ENCODE results near the gene CDCA5.

Gene CDCA5

DNA sequence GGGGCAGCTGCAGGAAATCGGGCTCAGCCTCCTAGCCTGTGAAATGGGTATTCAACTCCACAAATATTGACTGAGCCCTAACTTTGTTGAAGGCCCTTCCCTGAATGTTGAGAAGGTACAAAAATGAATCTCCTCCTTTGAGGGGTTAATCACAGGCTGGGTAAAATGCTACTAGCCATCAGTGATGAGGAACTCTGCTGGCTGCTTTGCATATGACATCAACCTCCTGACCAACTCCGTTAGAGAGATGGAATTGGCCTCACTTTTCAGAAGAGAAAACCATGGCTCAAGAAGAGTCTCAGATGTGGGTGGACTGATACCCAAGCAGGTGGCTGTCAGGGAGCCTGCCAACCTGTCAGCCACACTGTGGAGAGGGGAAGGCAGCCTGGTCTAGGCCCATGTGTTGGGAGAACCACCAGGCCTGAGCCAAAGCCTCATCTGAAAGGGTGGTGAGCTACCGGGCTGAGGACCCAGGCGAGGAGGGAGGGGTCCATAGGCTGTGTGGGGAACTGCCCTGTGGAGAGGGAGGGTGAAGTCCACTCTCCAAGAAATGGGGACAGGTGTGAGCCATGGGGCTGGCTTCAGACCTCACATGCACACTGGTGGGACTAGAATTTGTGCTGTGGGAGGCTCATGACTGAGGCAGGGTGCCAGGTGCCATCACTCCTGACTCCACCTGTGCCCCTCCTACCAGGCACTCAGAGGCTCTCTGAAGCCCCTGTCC is 11.8 kb downstream of the CDCA5 start:
- DNase-seq (ENCODE audit: low spot score): no peak

GRCh38 chr11:65069217-65069616 is 14.6 kb downstream of the CDCA5 start:
- no peak for DNase-seq (ENCODE audit: low spot score)

GRCh38 chr11:65067446-65067845 is 16.4 kb downstream of the CDCA5 start:
- no peak for DNase-seq (ENCODE audit: low spot score)

DNA sequence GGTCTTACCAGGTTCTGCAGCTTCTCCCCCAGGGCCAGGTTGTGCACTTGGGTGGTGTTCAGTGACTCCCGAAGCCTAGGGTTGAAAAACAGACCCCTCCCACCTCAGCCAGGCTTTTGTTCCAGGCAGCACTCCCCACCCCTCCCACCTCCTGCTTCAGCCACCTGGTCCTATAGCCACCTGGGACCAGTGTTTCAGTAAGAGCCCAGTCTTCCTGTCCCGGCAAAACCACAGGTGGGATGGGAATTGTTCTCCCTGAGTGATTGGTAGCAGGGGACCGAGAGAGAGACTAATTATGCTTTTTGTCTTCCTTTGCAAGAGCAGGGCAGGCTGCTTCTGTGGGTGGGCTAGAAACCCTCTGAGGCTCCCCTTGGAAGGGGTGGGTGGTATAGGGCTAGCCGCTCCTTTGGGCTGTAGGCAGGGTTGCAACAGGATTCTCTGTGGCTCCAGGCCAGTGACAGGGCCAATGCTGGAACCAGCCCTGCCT is 17.0 kb downstream of the CDCA5 start:
- DNase-seq (ENCODE audit: low spot score): no peak

DNA sequence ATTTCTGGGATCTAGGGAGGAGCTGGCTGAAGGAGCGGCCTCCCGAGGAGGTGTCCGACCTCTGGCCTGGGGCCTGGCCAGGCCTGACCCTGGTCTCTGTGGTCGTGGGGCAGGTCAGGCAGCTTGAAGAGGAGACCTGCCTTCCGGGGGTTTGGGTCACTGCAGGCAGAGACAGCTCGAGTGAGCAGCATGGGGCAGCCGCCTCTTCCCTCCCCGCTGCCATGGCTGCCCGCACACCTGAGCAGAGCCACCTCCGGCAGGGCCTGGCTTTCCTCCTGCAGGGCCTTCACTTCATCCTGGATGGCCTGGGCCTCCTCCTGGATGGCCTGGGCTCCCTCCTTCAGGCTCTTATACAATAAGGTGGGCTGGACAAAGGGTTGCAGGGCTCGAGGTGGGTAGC is 17.5 kb downstream of the CDCA5 start:
- DNase-seq (ENCODE audit: low spot score): no peak

DNA sequence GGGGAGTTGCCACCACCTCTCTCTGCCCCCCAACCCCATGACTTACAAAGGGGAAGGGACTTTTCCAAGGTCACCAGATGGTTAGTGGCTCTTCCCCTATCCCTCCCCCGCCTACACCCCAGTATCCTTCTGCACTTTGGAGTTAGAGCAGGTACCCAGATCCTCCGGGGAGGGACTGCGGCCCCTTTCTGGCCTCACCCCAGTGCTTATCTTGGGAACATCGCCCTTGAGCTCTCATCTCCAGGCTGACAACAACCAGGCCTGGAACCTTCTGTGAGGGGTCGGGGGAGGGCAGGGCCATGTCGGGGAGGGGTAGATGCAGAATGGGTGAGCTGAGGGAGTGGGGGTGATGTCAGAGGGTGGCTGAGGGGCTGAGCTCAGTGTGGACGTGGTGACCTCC is 18.0 kb downstream of the CDCA5 start:
- DNase-seq (ENCODE audit: low spot score): no peak

DNA sequence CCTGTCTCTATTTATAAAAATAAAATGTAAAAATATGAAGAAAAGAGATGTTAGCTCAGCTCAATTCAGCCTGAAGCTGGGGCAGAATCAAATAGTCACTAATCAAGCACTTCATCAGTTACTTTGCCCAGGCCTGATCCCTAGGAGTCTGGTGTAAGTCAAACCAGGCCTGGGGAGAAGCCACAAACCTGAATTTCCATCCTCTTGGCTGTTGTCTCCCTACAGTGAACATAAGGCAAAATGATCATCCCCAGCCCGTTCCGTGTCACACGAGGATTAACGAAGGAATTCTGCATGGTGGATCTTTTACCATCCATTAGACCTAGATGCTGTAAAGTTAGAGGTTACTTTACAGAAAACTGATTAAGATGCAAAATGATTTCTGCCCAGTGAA is 19.0 kb downstream of the CDCA5 start:
- DNase-seq (ENCODE audit: low spot score): no peak

GRCh38 chr11:65063532-65063931 is 20.3 kb downstream of the CDCA5 start:
- DNase-seq (ENCODE audit: low spot score): no peak

DNA sequence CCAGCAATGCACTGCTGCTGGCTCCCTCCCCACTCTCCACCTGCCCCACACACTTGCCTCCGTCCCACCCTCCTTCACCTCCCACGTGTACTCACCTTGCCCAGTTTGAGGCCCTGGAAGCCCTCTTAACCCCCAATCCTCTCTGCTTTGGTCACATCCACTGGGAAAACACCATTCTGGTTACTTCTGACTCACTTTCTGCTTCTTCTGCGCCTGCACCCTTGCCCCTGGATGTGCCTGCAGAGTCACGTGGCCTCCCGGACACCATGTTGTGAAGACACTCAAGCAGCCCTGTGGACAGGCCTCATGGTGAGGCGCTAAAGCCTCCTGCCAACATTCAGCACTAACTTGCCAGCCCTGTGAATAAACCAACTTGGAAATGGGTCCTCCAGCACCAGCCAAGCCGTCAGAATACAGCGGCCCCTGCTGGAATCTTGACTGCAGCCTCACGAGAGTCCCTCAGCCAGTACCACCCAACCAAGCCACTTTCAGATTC is 22.9 kb downstream of the CDCA5 start:
- DNase-seq (ENCODE audit: low spot score): no peak

DNA sequence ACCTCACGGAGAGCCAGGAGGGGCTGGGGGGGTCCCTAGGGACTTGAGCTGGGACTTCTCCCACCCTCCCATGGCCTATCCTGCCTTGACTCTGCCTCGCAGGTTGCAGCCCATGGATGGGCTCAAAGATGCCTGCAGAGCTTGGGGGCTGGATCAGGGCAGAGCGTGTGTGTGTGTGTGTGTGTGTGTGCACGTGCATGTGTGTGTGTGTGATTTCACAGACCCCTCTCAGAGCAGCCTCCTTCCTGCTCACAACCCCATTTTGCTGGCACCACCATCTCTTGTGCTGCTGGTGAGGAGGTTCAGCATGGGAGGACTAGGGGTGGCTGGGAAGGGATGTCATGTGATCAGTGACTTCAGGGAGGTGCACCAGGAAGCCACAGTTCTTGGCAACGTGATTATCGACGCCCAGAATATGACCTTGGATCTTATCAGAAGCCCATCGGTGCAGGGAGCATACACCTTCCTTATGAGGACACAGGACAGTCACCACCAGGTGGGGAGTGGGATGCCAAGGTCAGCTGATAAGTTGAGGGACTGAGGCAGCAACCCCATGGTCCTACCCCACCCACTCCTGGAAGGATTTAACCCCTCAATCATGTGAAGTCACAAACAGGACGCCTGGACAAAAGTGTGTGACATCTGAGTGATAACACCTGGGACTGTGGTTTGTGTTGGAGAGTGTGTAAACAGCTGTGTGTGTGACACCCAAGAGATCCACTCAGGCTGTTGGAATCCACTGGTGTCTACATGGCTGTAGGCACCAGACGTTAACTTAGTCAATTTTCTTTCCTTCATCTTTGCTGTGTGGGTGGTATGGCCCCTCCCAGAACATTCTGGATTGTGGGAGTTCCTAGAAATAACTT is 23.6 kb downstream of the CDCA5 start:
- DNase-seq (ENCODE audit: low spot score): no peak

GRCh38 chr11:65059523-65059922 is 24.3 kb downstream of the CDCA5 start:
- DNase-seq (ENCODE audit: low spot score): no peak

- DNase-seq (ENCODE audit: low spot score): no peak
These were observed 25.3 kb downstream of the CDCA5 start, which contains the start of gene NAALADL1 for GRCh38 chr11:65058419-65059054. NAALADL1 (minus strand) TSS chr11:65058553; CDS start chr11:65058521, 32 bp downstream.

GRCh38 chr11:65058012-65058411 is 25.8 kb downstream of the CDCA5 start:
- no peak for DNase-seq (ENCODE audit: low spot score)

- no peak for DNase-seq (ENCODE audit: low spot score)
These were observed 26.3 kb downstream of the CDCA5 start for GRCh38 chr11:65057526-65057925.

GRCh38 chr11:65056999-65057398 is 26.8 kb downstream of the CDCA5 start:
- DNase-seq (ENCODE audit: low spot score): no peak

DNA sequence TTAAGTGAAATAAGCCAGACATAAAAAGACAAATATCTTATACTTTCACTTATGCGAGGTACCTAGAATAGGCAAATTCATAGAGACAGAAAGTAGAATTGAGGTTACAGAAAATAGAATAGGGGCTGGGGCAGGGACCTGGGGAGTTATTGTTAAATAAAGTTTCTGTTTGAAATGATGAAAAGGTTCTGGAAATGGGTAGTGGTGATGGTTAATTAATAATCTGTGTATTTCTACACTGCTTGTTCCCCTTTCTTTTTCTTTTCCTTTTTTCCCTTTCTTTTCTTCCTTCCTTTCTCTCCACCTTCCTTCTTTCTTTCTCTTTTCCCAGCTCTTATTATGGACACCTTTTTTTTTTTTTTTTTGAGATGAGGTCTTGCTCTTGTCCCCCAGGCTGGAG is 28.3 kb downstream of the CDCA5 start:
- DNase-seq (ENCODE audit: low spot score): no peak

GRCh38 chr11:65053827-65054508 is 29.9 kb downstream of the CDCA5 start:
- no peak for DNase-seq (ENCODE audit: low spot score)

GRCh38 chr11:65051398-65051858 is 32.4 kb downstream of the CDCA5 start:
- no peak for DNase-seq (ENCODE audit: low spot score)

- no peak for DNase-seq (ENCODE audit: low spot score)
These were observed 36.0 kb downstream of the CDCA5 start for GRCh38 chr11:65047581-65048422.

GRCh38 chr11:65045728-65046127 is 38.1 kb downstream of the CDCA5 start:
- no peak for DNase-seq (ENCODE audit: low spot score)

- no peak for DNase-seq (ENCODE audit: low spot score)
These were observed 38.8 kb downstream of the CDCA5 start for GRCh38 chr11:65045061-65045460.
